GM12878 (cell line): ENCODE data around the gene HAVCR1.

Experiments
- ETV6 ChIP-seq, 2 experiments: fragments of 450-650 bp in 1 of 2; IDR thresholded peaks in 1 of 2; conservative IDR thresholded peaks in 1 of 2; 2 replicates each; pipeline ENCODE4 v1.6.1; 2014; ENCODE audit warnings: antibody characterized with exemption in 1 of 2, borderline replicate concordance in 1 of 2, low read depth in 1 of 2, mild to moderate bottlenecking in 1 of 2, moderate library complexity in 1 of 2
- JUND ChIP-seq: IDR thresholded peaks from 2 replicates; pipeline ENCODE4 v1.6.1; 2012; ENCODE audit warnings: low read depth, mild to moderate bottlenecking, low read length, improper control_type of control experiment, moderate library complexity

DNA sequence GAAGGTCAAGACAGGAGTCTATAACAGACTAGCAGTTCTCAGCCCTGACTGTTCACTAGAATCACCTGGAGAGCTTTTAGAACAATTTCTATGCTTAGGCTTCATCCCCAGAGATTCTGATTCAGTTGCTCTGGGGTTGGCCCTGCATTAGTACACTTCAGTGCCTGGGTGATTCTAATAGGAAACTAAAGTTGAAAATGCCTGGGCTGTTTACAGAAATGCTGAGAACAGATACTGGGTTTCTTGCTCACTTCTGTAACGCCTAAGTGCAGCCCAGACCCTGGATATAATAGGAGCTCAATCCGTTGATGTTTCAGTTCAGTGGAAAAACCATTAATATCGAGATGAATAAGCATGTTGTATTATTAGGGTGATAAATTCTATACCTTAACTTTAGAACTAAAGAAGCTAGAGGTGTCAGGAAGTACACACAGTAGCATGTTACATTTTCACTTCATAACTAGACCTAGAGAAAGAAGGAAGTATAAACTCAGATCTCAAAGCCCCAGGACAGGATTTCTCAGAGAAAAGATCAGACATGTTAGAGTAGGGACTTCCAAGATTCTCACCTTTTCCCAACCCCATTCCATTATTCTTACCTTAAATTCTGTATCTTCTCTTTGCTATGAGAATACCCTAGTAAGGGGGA is 29.6 kb upstream of the HAVCR1 start:
- TF ChIP-seq ETV6 (conservative IDR thresholded peaks at IDR 0.05 in 1 of 2, IDR thresholded peaks at IDR 0.05 in 1 of 2; ENCODE audit: borderline replicate concordance in 1 of 2, low read depth in 1 of 2) (no peak), JUND (no peak)
